ENCODE results near the gene MKRN2OS. TPM values are rescaled to one million over a fixed set of nuclear protein-coding genes. Genes with fewer than 3 reads are reported as not detected.

The MKRN2OS gene
- total and polyA plus RNA-seq, 10 donors, result not detected

DNA sequence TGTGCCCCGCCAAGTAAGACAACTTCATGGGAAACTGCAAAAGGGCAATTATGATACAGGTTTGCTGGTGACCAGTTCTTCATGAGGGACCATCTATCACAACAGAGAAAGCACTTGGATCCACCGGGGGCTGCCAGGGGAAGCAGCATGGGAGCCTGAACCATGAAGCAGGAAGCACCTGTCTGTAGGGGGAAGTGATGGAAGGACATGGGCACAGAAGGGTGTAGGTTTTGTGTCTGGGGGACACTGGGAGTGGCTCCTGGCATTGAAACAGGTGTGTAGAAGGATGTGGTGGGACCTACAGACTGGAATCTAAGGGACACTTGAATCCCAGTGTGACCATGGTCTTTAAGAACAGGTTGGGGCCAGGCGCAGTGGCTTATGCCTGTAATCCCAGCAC lies 34.2 kb upstream of the MKRN2OS start:
- DNase-seq, result no peak
- H3K4me1 ChIP-seq, result peaks cover 0 to 15% (median 8%) of the 10 kb centered on the region in 6 donors
- peaks cover 7 to 100% (median 96%) of the 10 kb centered on the region in 6 donors for H3K36me3 ChIP-seq
- H3K4me3 ChIP-seq, result no peak overlapping the region
- WGBS, 5 donors, result 65 to 76% (median 67%) methylated on average over 3 of the region's 3 CpGs
- peak overlapping the region in 7 of 8 donors; percentile 36 to 78 (median 55) for H3K27ac ChIP-seq
- peak in 1 of 3 donors; percentile 23 for TF ChIP-seq POLR2AphosphoS5 (IDR thresholded peaks at IDR 0.05)
- no peak for TF ChIP-seq POLR2A (IDR thresholded peaks at IDR 0.05)
- TF ChIP-seq, protein P1, sequence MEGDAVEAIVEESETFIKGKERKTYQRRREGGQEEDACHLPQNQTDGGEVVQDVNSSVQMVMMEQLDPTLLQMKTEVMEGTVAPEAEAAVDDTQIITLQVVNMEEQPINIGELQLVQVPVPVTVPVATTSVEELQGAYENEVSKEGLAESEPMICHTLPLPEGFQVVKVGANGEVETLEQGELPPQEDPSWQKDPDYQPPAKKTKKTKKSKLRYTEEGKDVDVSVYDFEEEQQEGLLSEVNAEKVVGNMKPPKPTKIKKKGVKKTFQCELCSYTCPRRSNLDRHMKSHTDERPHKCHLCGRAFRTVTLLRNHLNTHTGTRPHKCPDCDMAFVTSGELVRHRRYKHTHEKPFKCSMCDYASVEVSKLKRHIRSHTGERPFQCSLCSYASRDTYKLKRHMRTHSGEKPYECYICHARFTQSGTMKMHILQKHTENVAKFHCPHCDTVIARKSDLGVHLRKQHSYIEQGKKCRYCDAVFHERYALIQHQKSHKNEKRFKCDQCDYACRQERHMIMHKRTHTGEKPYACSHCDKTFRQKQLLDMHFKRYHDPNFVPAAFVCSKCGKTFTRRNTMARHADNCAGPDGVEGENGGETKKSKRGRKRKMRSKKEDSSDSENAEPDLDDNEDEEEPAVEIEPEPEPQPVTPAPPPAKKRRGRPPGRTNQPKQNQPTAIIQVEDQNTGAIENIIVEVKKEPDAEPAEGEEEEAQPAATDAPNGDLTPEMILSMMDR (IDR thresholded peaks at IDR 0.05 in 8 of 11, conservative IDR thresholded peaks at IDR 0.05 in 3 of 11), result no peak
- peaks cover 0 to 10% (median 0%) of the 10 kb centered on the region in 8 donors for H3K9me3 ChIP-seq
- H3K27me3 ChIP-seq (replicated peaks in 1 of 7), result no peaks in the 10 kb centered on the region
- intact Hi-C loops (cut with DNase I; ENCODE audit: low total_unique reads), result no loop called here

GRCh38 chr3:12578742-12579141 lies 33.4 kb upstream of the MKRN2OS start:
- 79 to 85% (median 82%) methylated on average over 2 of the region's 2 CpGs for WGBS, 5 donors
- Histone ChIP-seq H3K36me3 (peaks cover 2 to 100% (median 96%) of the 10 kb centered on the region in 6 donors), H3K27ac (peak overlapping the region in 1 of 8 donors; percentile 78), H3K4me1 (peaks cover 0 to 15% (median 8%) of the 10 kb centered on the region in 6 donors), H3K27me3 (replicated peaks in 1 of 7) (no peaks in the 10 kb centered on the region), H3K9me3 (peaks cover 0 to 10% (median 0%) of the 10 kb centered on the region in 8 donors), H3K4me3 (no peak overlapping the region)
- DNase-seq, result no peak
- intact Hi-C loops (cut with DNase I; ENCODE audit: low total_unique reads), result no loop called here
- TF ChIP-seq, protein P1 (IDR thresholded peaks at IDR 0.05 in 8 of 11, conservative IDR thresholded peaks at IDR 0.05 in 3 of 11), result no peak
- no peak for TF ChIP-seq POLR2AphosphoS5 (IDR thresholded peaks at IDR 0.05)
- TF ChIP-seq POLR2A (IDR thresholded peaks at IDR 0.05), result no peak

GRCh38 chr3:12577379-12577778 lies 32.1 kb upstream of the MKRN2OS start:
- Histone ChIP-seq H3K9me3 (peaks cover 0 to 10% (median 0%) of the 10 kb centered on the region in 8 donors), H3K27me3 (replicated peaks in 1 of 7) (no peaks in the 10 kb centered on the region), H3K4me1 (peaks cover 0 to 15% (median 8%) of the 10 kb centered on the region in 6 donors), H3K27ac (no peak overlapping the region), H3K36me3 (peaks cover 2 to 100% (median 96%) of the 10 kb centered on the region in 6 donors), H3K4me3 (no peak overlapping the region)
- 76 to 96% (median 95%) methylated on average over 5 of the region's 5 CpGs for WGBS, 5 donors
- DNase-seq, result no peak
- TF ChIP-seq, protein P1 (IDR thresholded peaks at IDR 0.05 in 8 of 11, conservative IDR thresholded peaks at IDR 0.05 in 3 of 11), result no peak
- TF ChIP-seq POLR2A (IDR thresholded peaks at IDR 0.05) (no peak), POLR2AphosphoS5 (IDR thresholded peaks at IDR 0.05) (no peak)
- intact Hi-C loops (cut with DNase I; ENCODE audit: low total_unique reads), result no loop called here

DNA sequence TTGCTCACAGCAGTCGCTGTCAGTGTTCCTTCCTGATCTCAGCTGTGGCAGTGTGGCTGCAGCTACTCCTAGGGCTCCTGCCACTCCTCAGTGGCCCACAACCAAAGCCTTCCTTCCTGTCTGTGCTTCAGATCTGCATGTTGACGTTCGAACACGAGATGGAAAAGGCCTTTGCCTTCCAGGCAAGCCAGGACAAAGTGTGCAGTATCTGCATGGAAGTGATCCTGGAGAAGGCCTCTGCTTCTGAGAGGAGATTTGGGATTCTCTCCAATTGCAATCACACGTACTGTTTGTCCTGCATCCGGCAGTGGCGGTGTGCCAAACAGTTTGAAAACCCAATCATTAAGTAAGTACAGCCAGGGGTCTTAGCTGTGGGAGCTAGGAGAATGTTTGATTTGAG lies 29.4 kb upstream of the MKRN2OS start:
- H3K27me3 ChIP-seq (replicated peaks in 1 of 7), result no peaks in the 10 kb centered on the region
- H3K4me1 ChIP-seq, result peaks cover 0 to 9% (median 5%) of the 10 kb centered on the region in 6 donors
- TF ChIP-seq, protein P1 (IDR thresholded peaks at IDR 0.05 in 8 of 11, conservative IDR thresholded peaks at IDR 0.05 in 3 of 11), result no peak
- TF ChIP-seq POLR2AphosphoS5 (IDR thresholded peaks at IDR 0.05) (no peak), POLR2A (IDR thresholded peaks at IDR 0.05) (no peak)
- DNase-seq, result no peak
- peaks cover 6 to 100% (median 95%) of the 10 kb centered on the region in 6 donors for H3K36me3 ChIP-seq
- peaks cover 0 to 10% (median 0%) of the 10 kb centered on the region in 8 donors for H3K9me3 ChIP-seq
- intact Hi-C loops (cut with DNase I; ENCODE audit: low total_unique reads), result no loop called here
- WGBS, 5 donors, result 63 to 77% (median 76%) methylated on average over 6 to 7 of the region's 7 CpGs
- H3K4me3 ChIP-seq, result no peak overlapping the region
- H3K27ac ChIP-seq, result no peak overlapping the region
